GM19438 (cell line): ENCODE measurements around the gene SEMA6A.

Experiments used
- ATAC-seq: cut with Tn5 transposase; IDR thresholded peaks from one replicate; pipeline ENCODE4 v1.9.1; 2021; ENCODE audit warnings: low read depth; ENCODE audit not compliant: unreplicated experiment

The SEMA6A gene

GRCh38 chr5:116445311-116445710 lies 129.3 kb downstream of the SEMA6A start:
- ATAC-seq = no peak

- no peak for ATAC-seq
Observed at GRCh38 chr5:116444373-116445295, 130.0 kb downstream of the SEMA6A start.

- no peak for ATAC-seq
Observed at GRCh38 chr5:116442931-116443551, 131.6 kb downstream of the SEMA6A start.

- no peak for ATAC-seq
Observed at GRCh38 chr5:116442095-116442534, 132.5 kb downstream of the SEMA6A start.

- ATAC-seq = no peak
Observed at GRCh38 chr5:116441223-116441622, 133.4 kb downstream of the SEMA6A start.

- ATAC-seq = no peak
Observed at GRCh38 chr5:116440457-116441001, 134.1 kb downstream of the SEMA6A start.

- no peak for ATAC-seq
Observed at GRCh38 chr5:116439905-116440304, 134.7 kb downstream of the SEMA6A start.

GRCh38 chr5:116438979-116439554 lies 135.6 kb downstream of the SEMA6A start:
- ATAC-seq = no peak

GRCh38 chr5:116437922-116438578 lies 136.6 kb downstream of the SEMA6A start:
- ATAC-seq = no peak

GRCh38 chr5:116437351-116437705 lies 137.3 kb downstream of the SEMA6A start:
- ATAC-seq = no peak

- no peak for ATAC-seq
Observed at GRCh38 chr5:116436674-116437350, 137.8 kb downstream of the SEMA6A start.

GRCh38 chr5:116428966-116429365 lies 145.7 kb downstream of the SEMA6A start:
- no peak for ATAC-seq

- no peak for ATAC-seq
Observed at GRCh38 chr5:116428413-116428812, 146.2 kb downstream of the SEMA6A start.

GRCh38 chr5:116424951-116425350 lies 149.7 kb downstream of the SEMA6A start:
- no peak for ATAC-seq

GRCh38 chr5:116424258-116424615 lies 150.4 kb downstream of the SEMA6A start:
- no peak for ATAC-seq

- ATAC-seq = no peak
Observed at GRCh38 chr5:116423587-116424257, 150.9 kb downstream of the SEMA6A start.

GRCh38 chr5:116423141-116423540 lies 151.5 kb downstream of the SEMA6A start:
- ATAC-seq = no peak

- ATAC-seq = no peak
Observed at GRCh38 chr5:116421080-116421629, 153.5 kb downstream of the SEMA6A start.

GRCh38 chr5:116420540-116420939 lies 154.1 kb downstream of the SEMA6A start:
- no peak for ATAC-seq
